ENCODE measurements around the gene SLC6A4.
"Not testable (repeated sequence)": the region's sequence is repeated elsewhere in the genome, so short reads cannot be mapped to it uniquely, and the experiment has no call there.

Gene SLC6A4

GRCh38 chr17:30165960-30166359 is 69.5 kb downstream of the SLC6A4 start:
- DNase-seq = no peak

- DNase-seq = no peak
Measured at GRCh38 chr17:30165147-30165546, 70.3 kb downstream of the SLC6A4 start.

- DNase-seq = no peak
Measured at GRCh38 chr17:30164531-30164930, 71.0 kb downstream of the SLC6A4 start.

- no peak for DNase-seq
Measured at GRCh38 chr17:30161601-30162000, 73.9 kb downstream of the SLC6A4 start.

DNA sequence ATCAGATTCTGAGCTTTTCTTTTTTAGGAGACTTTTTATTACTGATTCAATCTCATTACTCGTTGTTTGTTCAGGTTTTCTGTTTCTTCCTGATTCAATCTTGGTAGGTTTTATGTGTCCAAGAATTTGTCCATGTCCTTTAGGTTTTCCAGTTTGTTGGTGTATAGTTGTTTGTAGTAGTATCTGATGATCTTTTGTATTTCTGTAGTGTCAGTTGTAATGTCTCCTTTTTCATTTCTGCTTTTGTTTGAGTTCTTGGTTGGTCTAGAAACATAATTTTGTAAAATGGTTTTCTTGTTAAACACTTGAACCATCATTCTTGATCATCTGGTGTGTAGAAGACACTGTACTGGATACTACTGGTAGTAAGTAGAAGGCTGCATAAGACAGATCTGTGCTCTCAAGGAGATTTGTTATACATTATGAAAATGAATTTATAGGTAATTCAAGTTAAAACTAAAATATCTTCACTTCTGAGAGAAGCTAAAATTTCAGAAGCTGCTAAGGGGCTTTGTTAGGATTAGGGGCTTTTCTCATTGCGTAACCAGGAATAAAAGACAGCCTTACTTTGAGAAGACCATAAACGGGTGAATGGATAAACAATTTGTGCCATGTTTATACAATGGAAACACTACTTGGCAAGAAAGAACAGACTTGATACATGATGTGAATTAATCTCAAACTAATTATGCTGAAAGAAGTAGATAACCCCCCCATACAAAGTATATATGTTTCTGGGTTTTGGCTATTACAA is 74.9 kb downstream of the SLC6A4 start:
- no peak for DNase-seq

DNA sequence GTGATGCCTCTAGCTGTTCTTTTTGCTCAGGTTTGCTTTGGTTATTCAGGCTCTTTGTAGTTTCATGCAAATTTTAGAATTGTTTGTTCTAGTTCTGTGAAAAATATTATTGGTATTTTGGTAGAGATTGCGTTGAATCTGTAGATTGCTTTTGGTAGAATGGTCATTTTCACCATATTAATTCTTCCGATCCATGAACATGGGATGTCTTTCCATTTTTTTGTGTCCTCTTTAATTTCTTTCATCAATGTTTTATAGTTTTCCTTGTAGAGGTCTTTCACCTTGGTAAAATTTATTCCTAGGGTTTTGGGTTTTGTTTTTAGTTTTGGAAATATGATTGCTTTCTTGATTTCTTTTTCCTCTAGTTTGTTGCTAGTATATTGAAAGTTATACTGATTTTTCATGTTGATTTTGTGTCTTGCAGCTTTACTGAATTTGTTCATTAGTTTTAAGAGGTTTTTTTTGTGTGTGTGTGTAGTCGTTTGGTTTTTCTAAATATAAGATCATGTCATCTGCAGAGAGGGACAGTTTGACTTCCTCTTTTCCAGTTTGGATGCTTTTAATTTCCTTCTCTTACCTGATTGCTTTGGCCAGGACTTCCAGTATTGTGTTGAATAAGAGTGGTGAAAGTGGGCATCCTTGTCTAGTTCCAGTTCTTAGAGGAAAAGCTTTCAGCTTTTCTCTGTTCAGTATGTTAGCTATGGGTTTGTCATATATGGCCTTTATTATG is 76.4 kb downstream of the SLC6A4 start:
- DNase-seq = no peak

GRCh38 chr17:30155389-30155788 is 80.1 kb downstream of the SLC6A4 start:
- DNase-seq = no peak

DNA sequence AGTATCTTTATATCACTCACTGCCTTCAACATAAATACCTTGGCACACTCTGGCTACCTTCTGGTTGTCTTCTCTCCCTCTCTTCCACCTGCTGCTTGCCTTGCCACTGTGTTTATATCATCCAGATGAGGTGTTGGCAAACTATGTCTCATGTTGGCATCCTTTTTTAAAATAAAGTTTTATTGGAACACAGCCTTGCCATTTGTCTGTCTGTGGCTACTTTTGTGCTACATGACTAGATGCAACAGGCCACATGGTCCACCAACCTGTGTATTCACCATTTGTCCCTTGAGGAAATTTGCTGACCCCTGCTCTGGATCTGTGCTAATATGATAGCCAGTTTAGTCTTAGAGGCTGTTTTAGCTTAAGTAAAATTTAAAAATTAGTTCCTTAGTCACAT is 82.0 kb downstream of the SLC6A4 start:
- DNase-seq = no peak

GRCh38 chr17:30151471-30151870 is 84.0 kb downstream of the SLC6A4 start:
- no peak for DNase-seq

DNA sequence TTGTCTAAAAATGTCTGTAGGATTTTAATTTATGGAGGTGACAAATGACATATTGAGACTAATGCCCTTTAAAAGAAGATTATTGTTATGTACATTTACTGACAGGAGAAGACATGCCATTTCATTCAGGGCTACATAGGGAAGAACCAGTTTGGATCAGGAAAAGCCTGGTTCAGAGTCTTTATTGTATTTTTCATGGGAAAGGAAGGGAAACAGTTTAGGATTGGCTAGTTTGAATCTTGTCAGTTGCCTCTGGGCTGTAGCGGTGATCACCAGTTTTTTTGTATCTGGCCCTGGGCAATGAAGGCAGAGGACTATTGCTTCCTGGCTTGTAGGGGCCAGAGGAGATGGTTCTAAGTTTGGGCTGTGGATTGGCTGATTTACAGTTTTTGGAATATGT is 87.1 kb downstream of the SLC6A4 start:
- no peak for DNase-seq

DNA sequence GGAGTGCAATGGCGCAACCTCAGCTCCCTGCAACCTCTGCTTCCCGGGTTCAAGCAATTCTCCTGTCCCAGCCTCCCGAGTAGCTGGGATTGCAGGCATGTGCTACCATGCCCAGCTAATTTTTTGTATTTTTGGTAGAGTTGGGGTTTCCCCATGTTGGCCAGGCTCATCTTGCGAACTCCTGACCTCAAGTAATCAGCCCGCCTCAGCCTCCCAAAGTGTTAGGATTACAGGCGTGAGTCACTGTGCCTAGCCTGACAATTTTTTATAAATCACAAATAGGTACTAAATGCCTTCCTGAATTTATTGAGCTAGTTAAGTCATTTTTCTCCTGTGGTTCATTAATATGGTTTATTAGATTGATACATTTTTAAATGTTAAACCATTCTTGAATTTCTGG is 87.6 kb downstream of the SLC6A4 start:
- not testable (repeated sequence) for DNase-seq
